ENCODE measurements around the gene GABRB2. TPM values are rescaled to one million over a fixed set of nuclear protein-coding genes. Genes with fewer than 3 reads are reported as not detected.

GABRB2 gene
- total and polyA plus RNA-seq, 10 donors = 0.07 to 27.5 (median 9.1) TPM

DNA sequence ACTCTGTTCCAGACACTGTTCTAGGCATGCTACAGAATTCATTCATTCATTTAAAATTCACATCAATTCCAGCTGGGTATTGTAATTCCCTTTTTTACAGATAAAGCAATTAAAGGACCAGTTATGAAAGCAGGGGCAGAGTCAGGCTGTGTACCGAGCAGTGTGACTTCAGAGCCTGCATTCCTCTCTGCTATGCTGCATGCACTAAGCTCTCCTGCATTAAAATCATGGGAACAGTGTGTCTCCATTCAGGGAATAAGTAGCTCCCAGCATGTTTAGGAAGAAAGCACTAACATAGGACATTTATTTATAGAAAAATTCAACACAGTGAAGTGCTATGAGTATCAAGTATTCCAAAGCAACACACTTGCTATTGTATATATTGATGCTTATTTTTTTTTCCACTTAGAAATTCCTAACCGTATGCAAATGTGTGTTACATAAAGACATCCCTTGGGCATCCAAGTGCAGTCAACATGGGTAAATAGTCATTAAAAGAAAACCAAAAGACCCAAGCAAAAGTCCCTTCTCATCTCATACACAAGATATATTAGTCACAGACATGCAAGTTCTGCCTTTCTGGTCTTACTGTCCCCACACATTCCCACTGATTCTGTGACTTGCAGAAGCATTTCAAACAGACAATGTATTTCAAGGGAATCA, 173.7 kb downstream of the GABRB2 start:
- Histone ChIP-seq H3K4me1 (no peaks in the 10 kb centered on the region), H3K36me3 (no peaks in the 10 kb centered on the region), H3K27ac (no peak overlapping the region), H3K9me3 (no peaks in the 10 kb centered on the region), H3K27me3 (replicated peaks in 1 of 7) (no peaks in the 10 kb centered on the region), H3K4me3 (no peak overlapping the region)
- TF ChIP-seq POLR2A (IDR thresholded peaks at IDR 0.05) = no peak
- TF ChIP-seq, protein P1, sequence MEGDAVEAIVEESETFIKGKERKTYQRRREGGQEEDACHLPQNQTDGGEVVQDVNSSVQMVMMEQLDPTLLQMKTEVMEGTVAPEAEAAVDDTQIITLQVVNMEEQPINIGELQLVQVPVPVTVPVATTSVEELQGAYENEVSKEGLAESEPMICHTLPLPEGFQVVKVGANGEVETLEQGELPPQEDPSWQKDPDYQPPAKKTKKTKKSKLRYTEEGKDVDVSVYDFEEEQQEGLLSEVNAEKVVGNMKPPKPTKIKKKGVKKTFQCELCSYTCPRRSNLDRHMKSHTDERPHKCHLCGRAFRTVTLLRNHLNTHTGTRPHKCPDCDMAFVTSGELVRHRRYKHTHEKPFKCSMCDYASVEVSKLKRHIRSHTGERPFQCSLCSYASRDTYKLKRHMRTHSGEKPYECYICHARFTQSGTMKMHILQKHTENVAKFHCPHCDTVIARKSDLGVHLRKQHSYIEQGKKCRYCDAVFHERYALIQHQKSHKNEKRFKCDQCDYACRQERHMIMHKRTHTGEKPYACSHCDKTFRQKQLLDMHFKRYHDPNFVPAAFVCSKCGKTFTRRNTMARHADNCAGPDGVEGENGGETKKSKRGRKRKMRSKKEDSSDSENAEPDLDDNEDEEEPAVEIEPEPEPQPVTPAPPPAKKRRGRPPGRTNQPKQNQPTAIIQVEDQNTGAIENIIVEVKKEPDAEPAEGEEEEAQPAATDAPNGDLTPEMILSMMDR (IDR thresholded peaks at IDR 0.05 in 8 of 11, conservative IDR thresholded peaks at IDR 0.05 in 3 of 11) = no peak
- TF ChIP-seq POLR2AphosphoS5 (IDR thresholded peaks at IDR 0.05) = no peak
- no peak for DNase-seq
- intact Hi-C loops (cut with DNase I; ENCODE audit: low total_unique reads) = no loop called here
- WGBS, 5 donors = 53 to 74% (median 67%) methylated on average over 2 of the region's 2 CpGs

DNA sequence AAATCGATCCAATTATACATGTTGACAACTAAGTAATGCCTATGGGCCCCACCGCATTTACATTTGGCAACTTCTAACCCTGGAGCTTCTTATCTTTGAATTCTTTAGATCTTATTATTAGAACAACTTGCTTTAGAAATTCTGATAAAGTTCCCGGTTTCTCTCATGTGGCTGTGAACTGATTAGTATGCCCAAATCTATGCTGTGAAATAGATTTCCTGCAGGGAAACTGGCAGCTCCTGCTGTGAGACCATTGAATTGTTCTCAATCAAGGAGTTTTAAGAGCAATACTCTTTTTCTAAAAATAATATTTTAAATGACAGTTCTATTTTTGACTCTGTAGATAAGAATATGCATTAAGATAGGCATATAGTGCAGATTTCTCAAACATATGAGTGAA, 177.5 kb downstream of the GABRB2 start:
- Histone ChIP-seq H3K36me3 (no peaks in the 10 kb centered on the region), H3K9me3 (no peaks in the 10 kb centered on the region), H3K4me1 (no peaks in the 10 kb centered on the region), H3K27ac (no peak overlapping the region), H3K27me3 (replicated peaks in 1 of 7) (no peaks in the 10 kb centered on the region), H3K4me3 (no peak overlapping the region)
- WGBS, 5 donors = 25 to 35% (median 29%) methylated on average over 3 of the region's 3 CpGs
- intact Hi-C loops (cut with DNase I; ENCODE audit: low total_unique reads) = no loop called here
- DNase-seq = no peak
- TF ChIP-seq POLR2A (IDR thresholded peaks at IDR 0.05) (no peak), POLR2AphosphoS5 (IDR thresholded peaks at IDR 0.05) (no peak)
- TF ChIP-seq, protein P1 (IDR thresholded peaks at IDR 0.05 in 8 of 11, conservative IDR thresholded peaks at IDR 0.05 in 3 of 11) = no peak

DNA sequence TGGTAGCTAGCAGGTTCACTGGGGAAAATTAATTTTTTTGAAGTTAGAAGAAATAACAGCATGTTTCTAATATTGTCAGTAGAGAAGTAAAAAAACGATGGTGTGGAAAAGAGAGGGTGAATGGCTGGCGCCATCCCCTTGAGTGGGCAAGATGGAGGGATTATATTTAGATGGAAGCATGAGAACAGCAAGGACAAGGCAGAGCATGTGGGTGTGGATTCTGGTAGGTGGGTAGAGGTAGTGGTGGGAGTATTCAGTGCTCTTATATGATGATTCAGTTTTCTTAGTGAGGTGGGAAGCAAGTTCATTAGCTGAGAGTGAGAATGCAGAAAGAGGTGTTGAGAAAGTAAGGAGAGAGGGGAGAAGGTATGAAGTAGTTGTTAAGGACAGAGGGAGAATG, 188.1 kb downstream of the GABRB2 start:
- Histone ChIP-seq H3K9me3 (no peaks in the 10 kb centered on the region), H3K36me3 (no peaks in the 10 kb centered on the region), H3K4me3 (no peak overlapping the region), H3K27me3 (replicated peaks in 1 of 7) (no peaks in the 10 kb centered on the region), H3K4me1 (no peaks in the 10 kb centered on the region), H3K27ac (no peak overlapping the region)
- no peak for DNase-seq
- TF ChIP-seq POLR2AphosphoS5 (IDR thresholded peaks at IDR 0.05) (no peak), POLR2A (IDR thresholded peaks at IDR 0.05) (no peak)
- TF ChIP-seq, protein P1 (IDR thresholded peaks at IDR 0.05 in 8 of 11, conservative IDR thresholded peaks at IDR 0.05 in 3 of 11) = no peak
- intact Hi-C loops (cut with DNase I; ENCODE audit: low total_unique reads) = no loop called here
- WGBS, 5 donors = 70 to 91% (median 86%) methylated on average over 2 of the region's 2 CpGs

GRCh38 chr5:161344234-161344633, 202.3 kb downstream of the GABRB2 start:
- no peak for DNase-seq
- TF ChIP-seq POLR2AphosphoS5 (IDR thresholded peaks at IDR 0.05) = no peak
- TF ChIP-seq, protein P1 (IDR thresholded peaks at IDR 0.05 in 8 of 11, conservative IDR thresholded peaks at IDR 0.05 in 3 of 11) = no peak
- TF ChIP-seq POLR2A (IDR thresholded peaks at IDR 0.05) = no peak
- Histone ChIP-seq H3K4me3 (no peak overlapping the region), H3K36me3 (no peaks in the 10 kb centered on the region), H3K27me3 (replicated peaks in 1 of 7) (no peaks in the 10 kb centered on the region), H3K9me3 (no peaks in the 10 kb centered on the region), H3K27ac (no peak overlapping the region), H3K4me1 (no peaks in the 10 kb centered on the region)
- WGBS, 5 donors = 73 to 96% (median 92%) methylated on average over 2 of the region's 2 CpGs
- intact Hi-C loops (cut with DNase I; ENCODE audit: low total_unique reads) = no loop called here

Data from spleen (tissue), 11 donors.